Stimulated activated CD4-positive, alpha-beta T cell treated with anti-CD3 and anti-CD28 coated beads, Interleukin-15, amount 100 ng/mL, for 1 hour (primary cell): ENCODE results near the gene RBM20.

ENCODE experiments used
- DNase-seq, 2 donors: peaks; one replicate each; pipeline ENCODE4 v3.0.0-alpha.2; 2020; ENCODE audit warnings: low read depth in 1 of 2, low spot score in 1 of 2

The RBM20 gene

GRCh38 chr10:110781139-110781538 is 137.0 kb downstream of the RBM20 start:
- DNase-seq = no peak

- no peak for DNase-seq
Measured at GRCh38 chr10:110782616-110783015, 138.5 kb downstream of the RBM20 start.

GRCh38 chr10:110783509-110784107 is 139.5 kb downstream of the RBM20 start:
- DNase-seq = peak; percentile 19 to 58

GRCh38 chr10:110784198-110784597 is 140.1 kb downstream of the RBM20 start:
- no peak for DNase-seq

GRCh38 chr10:110786172-110786571 is 142.0 kb downstream of the RBM20 start:
- no peak for DNase-seq

GRCh38 chr10:110788620-110789385 is 144.7 kb downstream of the RBM20 start:
- no peak for DNase-seq

- DNase-seq = no peak
Measured at GRCh38 chr10:110789604-110790433, 145.7 kb downstream of the RBM20 start.

- DNase-seq = no peak
Measured at GRCh38 chr10:110790913-110791506, 146.9 kb downstream of the RBM20 start.

GRCh38 chr10:110791541-110792073 is 147.5 kb downstream of the RBM20 start:
- no peak for DNase-seq

GRCh38 chr10:110792476-110793125 is 148.5 kb downstream of the RBM20 start:
- DNase-seq = no peak

- no peak for DNase-seq
Measured at GRCh38 chr10:110793128-110793812, 149.1 kb downstream of the RBM20 start.

GRCh38 chr10:110793886-110794285 is 149.8 kb downstream of the RBM20 start:
- DNase-seq = no peak

GRCh38 chr10:110794808-110795207 is 150.7 kb downstream of the RBM20 start:
- no peak for DNase-seq

- DNase-seq = no peak
Measured at GRCh38 chr10:110797416-110797815, 153.3 kb downstream of the RBM20 start.

GRCh38 chr10:110798340-110798739 is 154.2 kb downstream of the RBM20 start:
- no peak for DNase-seq

- no peak for DNase-seq
Measured at GRCh38 chr10:110802090-110802489, 158.0 kb downstream of the RBM20 start.

GRCh38 chr10:110802551-110803238 is 158.6 kb downstream of the RBM20 start:
- no peak for DNase-seq

GRCh38 chr10:110803239-110803749 is 159.2 kb downstream of the RBM20 start:
- DNase-seq = no peak

GRCh38 chr10:110803830-110804338 is 159.7 kb downstream of the RBM20 start:
- no peak for DNase-seq
